ENCODE results near the gene NEK8.

NEK8 gene

GRCh38 chr17:28740406-28741357, 12.1 kb downstream of the NEK8 start:
- Mint-ChIP-seq H3K27me3 (peaks cover 22% of the 10 kb centered on the region), H3K27ac (peak overlapping the region; percentile 85), H3K4me3 (no peak overlapping the region), H3K4me1 (ENCODE audit: low read depth) (peaks cover 40% of the 10 kb centered on the region), H3K36me3 (ENCODE audit: low read depth) (peaks cover 6% of the 10 kb centered on the region), H3K9me3 (no peaks in the 10 kb centered on the region)
- intact Hi-C loops (cut with micrococcal nuclease): no loop called here

- intact Hi-C loops (cut with micrococcal nuclease): no loop called here
- peaks cover 6% of the 10 kb centered on the region for H3K36me3 Mint-ChIP-seq (ENCODE audit: low read depth)
- H3K4me3 Mint-ChIP-seq: no peak overlapping the region
- H3K9me3 Mint-ChIP-seq: no peaks in the 10 kb centered on the region
- peaks cover 22% of the 10 kb centered on the region for H3K27me3 Mint-ChIP-seq
- H3K4me1 Mint-ChIP-seq (ENCODE audit: low read depth): peaks cover 50% of the 10 kb centered on the region
- H3K27ac Mint-ChIP-seq: peak overlapping the region; percentile 85
Measured at GRCh38 chr17:28741358-28742349, 13.1 kb downstream of the NEK8 start.

- intact Hi-C loops (cut with micrococcal nuclease): loop anchor here (1.0 kb wide), 1 partner anchor 15 kb away; the partner anchor contains the start of gene NEK8
- no peaks in the 10 kb centered on the region for H3K9me3 Mint-ChIP-seq
Measured at GRCh38 chr17:28743243-28744103, 14.9 kb downstream of the NEK8 start, which contains the start of gene TRAF4. Gene TRAF4 (plus strand): TSS chr17:28744011. CDS start chr17:28744113, 102 bp downstream.

GRCh38 chr17:28744104-28744971, 15.8 kb downstream of the NEK8 start:
- intact Hi-C loops (cut with micrococcal nuclease): no loop called here
- Mint-ChIP-seq H3K4me1 (ENCODE audit: low read depth) (peaks cover 57% of the 10 kb centered on the region), H3K9me3 (no peaks in the 10 kb centered on the region), H3K27me3 (peaks cover 13% of the 10 kb centered on the region), H3K36me3 (ENCODE audit: low read depth) (peaks cover 33% of the 10 kb centered on the region), H3K4me3 (peak overlapping the region; percentile 79), H3K27ac (peak overlapping the region; percentile 85)

More at GRCh38 chr17:28743243-28744103, 14.9 kb downstream of the NEK8 start, which contains the start of gene TRAF4:
- H3K27me3 Mint-ChIP-seq: peaks cover 18% of the 10 kb centered on the region
- H3K27ac Mint-ChIP-seq: peak within 1 kb of the TSS; percentile 85
- H3K36me3 Mint-ChIP-seq (ENCODE audit: low read depth): peaks cover 25% of the 10 kb centered on the region
- peaks cover 57% of the 10 kb centered on the region for H3K4me1 Mint-ChIP-seq (ENCODE audit: low read depth)
- H3K4me3 Mint-ChIP-seq: peak within 1 kb of the TSS; percentile 79

GRCh38 chr17:28744972-28745785, 16.6 kb downstream of the NEK8 start:
- H3K4me3 Mint-ChIP-seq: peak overlapping the region; percentile 79
- H3K27ac Mint-ChIP-seq: peak overlapping the region; percentile 85
- peaks cover 57% of the 10 kb centered on the region for H3K4me1 Mint-ChIP-seq (ENCODE audit: low read depth)
- H3K27me3 Mint-ChIP-seq: peaks cover 9% of the 10 kb centered on the region
- H3K36me3 Mint-ChIP-seq (ENCODE audit: low read depth): peaks cover 36% of the 10 kb centered on the region
- intact Hi-C loops (cut with micrococcal nuclease): no loop called here
- H3K9me3 Mint-ChIP-seq: no peaks in the 10 kb centered on the region

GRCh38 chr17:28745786-28746411, 17.3 kb downstream of the NEK8 start:
- intact Hi-C loops (cut with micrococcal nuclease): no loop called here
- Mint-ChIP-seq H3K9me3 (no peaks in the 10 kb centered on the region), H3K4me3 (peak overlapping the region; percentile 79), H3K27ac (no peak overlapping the region), H3K4me1 (ENCODE audit: low read depth) (peaks cover 54% of the 10 kb centered on the region), H3K36me3 (ENCODE audit: low read depth) (peaks cover 36% of the 10 kb centered on the region), H3K27me3 (peaks cover 6% of the 10 kb centered on the region)

GRCh38 chr17:28746611-28747050, 18.0 kb downstream of the NEK8 start:
- peaks cover 46% of the 10 kb centered on the region for H3K4me1 Mint-ChIP-seq (ENCODE audit: low read depth)
- intact Hi-C loops (cut with micrococcal nuclease): no loop called here
- H3K4me3 Mint-ChIP-seq: no peak overlapping the region
- H3K27ac Mint-ChIP-seq: no peak overlapping the region
- peaks cover 36% of the 10 kb centered on the region for H3K36me3 Mint-ChIP-seq (ENCODE audit: low read depth)
- H3K27me3 Mint-ChIP-seq: peaks cover 6% of the 10 kb centered on the region
- H3K9me3 Mint-ChIP-seq: no peaks in the 10 kb centered on the region

- Mint-ChIP-seq H3K27me3 (peaks cover 6% of the 10 kb centered on the region), H3K9me3 (no peaks in the 10 kb centered on the region), H3K27ac (no peak overlapping the region), H3K36me3 (ENCODE audit: low read depth) (peaks cover 36% of the 10 kb centered on the region), H3K4me3 (no peak overlapping the region), H3K4me1 (ENCODE audit: low read depth) (peaks cover 41% of the 10 kb centered on the region)
- intact Hi-C loops (cut with micrococcal nuclease): no loop called here
Measured at GRCh38 chr17:28747051-28747691, 18.6 kb downstream of the NEK8 start.

- no peak overlapping the region for H3K4me3 Mint-ChIP-seq
- peaks cover 32% of the 10 kb centered on the region for H3K4me1 Mint-ChIP-seq (ENCODE audit: low read depth)
- H3K27ac Mint-ChIP-seq: no peak overlapping the region
- intact Hi-C loops (cut with micrococcal nuclease): no loop called here
- H3K27me3 Mint-ChIP-seq: peaks cover 6% of the 10 kb centered on the region
- H3K9me3 Mint-ChIP-seq: no peaks in the 10 kb centered on the region
- peaks cover 36% of the 10 kb centered on the region for H3K36me3 Mint-ChIP-seq (ENCODE audit: low read depth)
Measured at GRCh38 chr17:28747801-28748750, 19.5 kb downstream of the NEK8 start.

GRCh38 chr17:28748852-28749515, 20.4 kb downstream of the NEK8 start:
- H3K4me3 Mint-ChIP-seq: no peak overlapping the region
- H3K36me3 Mint-ChIP-seq (ENCODE audit: low read depth): peaks cover 36% of the 10 kb centered on the region
- H3K27ac Mint-ChIP-seq: no peak overlapping the region
- H3K27me3 Mint-ChIP-seq: peaks cover 6% of the 10 kb centered on the region
- H3K4me1 Mint-ChIP-seq (ENCODE audit: low read depth): peaks cover 29% of the 10 kb centered on the region
- intact Hi-C loops (cut with micrococcal nuclease): no loop called here
- H3K9me3 Mint-ChIP-seq: no peaks in the 10 kb centered on the region

Data from dendritic cell treated with granulocyte-macrophage colony-stimulating factor and Interleukin-4, amounts not matched to agents 40 ng/mL and 50 ng/mL, for 4 days (primary cell).